ENCODE measurements around the gene TDRD3.

The TDRD3 gene

GRCh38 chr13:60519496-60519895 lies 122.5 kb downstream of the TDRD3 start:
- H3K14ac ChIP-seq (ENCODE audit: low read length) = no peak overlapping the region
- H3K36me3 ChIP-seq (replicated peaks in 1 of 2; ENCODE audit: control insufficient read depth in 2 of 2, insufficient read depth in 2 of 2, low read length in 2 of 2) = peaks cover 2 to 8% of the 10 kb centered on the region in 2 donors
- H2BK5ac ChIP-seq (ENCODE audit: low read length) = no peak overlapping the region
- peaks cover 0 to under 1% of the 10 kb centered on the region in 2 donors for H3K9me3 ChIP-seq (replicated peaks in 1 of 2; ENCODE audit: control insufficient read depth in 2 of 2, insufficient read depth in 1 of 2, low read depth in 1 of 2, low read length in 2 of 2)
- no peak overlapping the region for H3K4me2 ChIP-seq (ENCODE audit: insufficient read depth, low read length, poor library complexity, severe bottlenecking)
- H2AFZ ChIP-seq (ENCODE audit: low read length) = no peak overlapping the region
- no peak overlapping the region for H4K8ac ChIP-seq (ENCODE audit: low read depth, low read length)
- no peak overlapping the region for H3K9ac ChIP-seq (ENCODE audit: low read depth, low read length, poor library complexity)
- no peak overlapping the region for H3K4me3 ChIP-seq (ENCODE audit: low read length in 2 of 2)
- H2BK120ac ChIP-seq (ENCODE audit: low read depth, low read length) = no peak overlapping the region
- H2AK5ac ChIP-seq (ENCODE audit: low read depth, low read length) = no peak overlapping the region
- DNase-seq (ENCODE audit: low spot score) = no peak
- H3K27me3 ChIP-seq (ENCODE audit: control insufficient read depth in 3 of 3, insufficient read depth in 3 of 3, low read depth in 1 of 3, low read length in 3 of 3) = no peaks in the 10 kb centered on the region
- H4K91ac ChIP-seq (ENCODE audit: low read depth, low read length, poor library complexity) = no peak overlapping the region
- no peak overlapping the region for H2BK12ac ChIP-seq (ENCODE audit: low read length)
- H3K27ac ChIP-seq (replicated peaks; ENCODE audit: low read length) = no peak overlapping the region
- no peak overlapping the region for H3K23ac ChIP-seq (ENCODE audit: low read depth, low read length, poor library complexity)
- H3K18ac ChIP-seq (ENCODE audit: low read length) = no peak overlapping the region
- no peaks in the 10 kb centered on the region for H3K79me1 ChIP-seq (ENCODE audit: low read depth, low read length)
- no peaks in the 10 kb centered on the region for H3K4me1 ChIP-seq (ENCODE audit: control insufficient read depth in 2 of 2, insufficient read depth in 1 of 2, low read depth in 1 of 2, low read length in 2 of 2)
- no peak overlapping the region for H2BK15ac ChIP-seq (ENCODE audit: low read length)
- H3K4ac ChIP-seq (ENCODE audit: low read length) = no peak overlapping the region

DNA sequence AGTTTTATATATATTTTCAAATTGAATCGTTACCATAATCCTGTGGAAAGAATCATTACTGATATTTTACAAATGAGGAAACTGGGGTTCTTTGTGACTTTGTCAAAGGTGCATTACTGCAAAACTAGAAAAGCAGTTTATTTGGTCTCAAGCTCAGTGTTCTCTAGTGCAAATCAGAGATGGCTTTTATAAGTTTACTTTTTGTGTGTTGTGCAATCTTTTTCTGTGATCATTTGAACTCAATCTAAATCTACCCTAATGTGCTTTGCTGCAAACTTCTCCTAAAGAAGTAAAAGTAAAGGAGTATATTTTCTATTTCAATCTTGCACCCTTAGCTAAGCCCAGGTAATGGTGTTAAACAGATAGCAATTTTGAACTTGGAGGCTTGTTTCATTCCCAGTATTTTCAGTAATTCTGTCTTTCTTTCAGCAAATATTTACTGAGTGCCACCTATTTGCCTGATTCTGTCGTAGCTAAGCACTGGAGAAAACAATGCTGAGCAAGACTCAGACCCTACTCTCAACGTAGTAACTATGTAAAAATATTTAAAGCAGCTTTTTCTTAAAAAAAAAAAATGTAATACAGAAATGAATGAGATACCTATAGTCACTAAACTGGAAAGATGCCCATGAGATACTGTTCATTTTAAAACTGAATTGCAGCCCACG lies 124.0 kb downstream of the TDRD3 start:
- Histone ChIP-seq H3K9me3 (replicated peaks in 1 of 2; ENCODE audit: control insufficient read depth in 2 of 2, insufficient read depth in 1 of 2, low read depth in 1 of 2, low read length in 2 of 2) (no peaks in the 10 kb centered on the region), H3K23ac (ENCODE audit: low read depth, low read length, poor library complexity) (no peak overlapping the region), H3K4ac (ENCODE audit: low read length) (no peak overlapping the region), H3K14ac (ENCODE audit: low read length) (no peak overlapping the region), H3K4me1 (ENCODE audit: control insufficient read depth in 2 of 2, insufficient read depth in 1 of 2, low read depth in 1 of 2, low read length in 2 of 2) (no peaks in the 10 kb centered on the region), H3K18ac (ENCODE audit: low read length) (no peak overlapping the region), H3K4me2 (ENCODE audit: insufficient read depth, low read length, poor library complexity, severe bottlenecking) (no peak overlapping the region), H3K79me1 (ENCODE audit: low read depth, low read length) (no peaks in the 10 kb centered on the region), H2BK5ac (ENCODE audit: low read length) (no peak overlapping the region), H2BK12ac (ENCODE audit: low read length) (no peak overlapping the region), H3K4me3 (ENCODE audit: low read length in 2 of 2) (no peak overlapping the region), H3K27me3 (ENCODE audit: control insufficient read depth in 3 of 3, insufficient read depth in 3 of 3, low read depth in 1 of 3, low read length in 3 of 3) (no peaks in the 10 kb centered on the region), H3K27ac (replicated peaks; ENCODE audit: low read length) (no peak overlapping the region), H2BK120ac (ENCODE audit: low read depth, low read length) (no peak overlapping the region), H2AFZ (ENCODE audit: low read length) (no peak overlapping the region), H2AK5ac (ENCODE audit: low read depth, low read length) (no peak overlapping the region), H3K36me3 (replicated peaks in 1 of 2; ENCODE audit: control insufficient read depth in 2 of 2, insufficient read depth in 2 of 2, low read length in 2 of 2) (peaks cover 2 to 8% of the 10 kb centered on the region in 2 donors), H4K8ac (ENCODE audit: low read depth, low read length) (no peak overlapping the region), H3K9ac (ENCODE audit: low read depth, low read length, poor library complexity) (no peak overlapping the region), H4K91ac (ENCODE audit: low read depth, low read length, poor library complexity) (no peak overlapping the region), H2BK15ac (ENCODE audit: low read length) (no peak overlapping the region)
- no peak for DNase-seq (ENCODE audit: low spot score)
- WGBS, 2 donors (ENCODE audit: extremely low coverage in 2 of 2, insufficient read length in 2 of 2, insufficient replicate concordance in 1 of 2) = no CpG with 5 or more reads among the region's 4 CpGs

DNA sequence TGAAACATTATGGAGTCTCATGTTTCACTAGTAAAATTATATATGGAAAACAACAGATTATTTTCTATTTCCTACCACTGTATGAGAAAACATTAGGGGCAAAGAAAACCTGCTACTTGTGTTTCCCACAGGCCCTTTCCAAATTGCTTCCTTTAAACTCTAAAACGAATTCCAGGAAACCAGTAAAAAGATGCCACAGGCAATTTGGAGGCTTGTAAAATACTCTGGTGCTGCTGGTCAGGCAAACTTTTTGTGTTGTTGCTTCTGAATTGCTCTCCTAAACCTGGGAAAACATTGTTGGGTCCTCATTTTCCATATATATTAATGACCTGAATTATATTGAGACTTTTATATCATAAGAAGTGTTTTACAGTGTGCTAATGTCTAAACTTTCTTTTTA lies 141.5 kb downstream of the TDRD3 start:
- Histone ChIP-seq H4K8ac (ENCODE audit: low read depth, low read length) (no peak overlapping the region), H3K27me3 (ENCODE audit: control insufficient read depth in 3 of 3, insufficient read depth in 3 of 3, low read depth in 1 of 3, low read length in 3 of 3) (no peaks in the 10 kb centered on the region), H3K79me1 (ENCODE audit: low read depth, low read length) (no peaks in the 10 kb centered on the region), H3K27ac (replicated peaks; ENCODE audit: low read length) (no peak overlapping the region), H3K14ac (ENCODE audit: low read length) (no peak overlapping the region), H2BK12ac (ENCODE audit: low read length) (no peak overlapping the region), H2BK15ac (ENCODE audit: low read length) (no peak overlapping the region), H3K18ac (ENCODE audit: low read length) (no peak overlapping the region), H3K4ac (ENCODE audit: low read length) (no peak overlapping the region), H2BK120ac (ENCODE audit: low read depth, low read length) (no peak overlapping the region), H3K9me3 (replicated peaks in 1 of 2; ENCODE audit: control insufficient read depth in 2 of 2, insufficient read depth in 1 of 2, low read depth in 1 of 2, low read length in 2 of 2) (no peaks in the 10 kb centered on the region), H3K23ac (ENCODE audit: low read depth, low read length, poor library complexity) (no peak overlapping the region), H2AFZ (ENCODE audit: low read length) (no peak overlapping the region), H4K91ac (ENCODE audit: low read depth, low read length, poor library complexity) (no peak overlapping the region), H3K4me3 (ENCODE audit: low read length in 2 of 2) (no peak overlapping the region), H3K36me3 (replicated peaks in 1 of 2; ENCODE audit: control insufficient read depth in 2 of 2, insufficient read depth in 2 of 2, low read length in 2 of 2) (no peaks in the 10 kb centered on the region), H3K4me2 (ENCODE audit: insufficient read depth, low read length, poor library complexity, severe bottlenecking) (no peak overlapping the region), H2BK5ac (ENCODE audit: low read length) (no peak overlapping the region), H2AK5ac (ENCODE audit: low read depth, low read length) (no peak overlapping the region), H3K9ac (ENCODE audit: low read depth, low read length, poor library complexity) (no peak overlapping the region), H3K4me1 (ENCODE audit: control insufficient read depth in 2 of 2, insufficient read depth in 1 of 2, low read depth in 1 of 2, low read length in 2 of 2) (no peaks in the 10 kb centered on the region)
- WGBS, 2 donors (ENCODE audit: extremely low coverage in 2 of 2, insufficient read length in 2 of 2, insufficient replicate concordance in 1 of 2) = no CpG with 5 or more reads among the region's 1 CpG
- no peak for DNase-seq (ENCODE audit: low spot score)

DNA sequence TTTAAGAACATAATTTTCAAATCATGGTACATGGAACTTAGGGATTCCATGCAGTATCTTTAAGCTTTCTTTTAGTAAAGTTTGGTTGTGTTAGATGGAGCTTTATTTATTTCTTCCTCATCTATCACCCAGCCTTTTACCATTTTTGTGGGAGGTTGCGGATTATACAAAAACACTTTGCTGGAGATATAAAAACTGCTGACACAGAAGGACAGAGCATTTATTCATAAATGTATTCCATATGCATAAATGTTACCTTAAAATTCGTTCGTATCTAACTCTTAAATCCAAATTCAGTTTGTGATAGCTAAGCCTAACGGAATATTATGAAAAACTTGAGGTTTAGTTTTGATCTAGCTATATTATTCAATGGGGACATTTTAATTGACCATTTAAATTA lies 143.3 kb downstream of the TDRD3 start:
- H2AK5ac ChIP-seq (ENCODE audit: low read depth, low read length) = no peak overlapping the region
- no peak overlapping the region for H3K18ac ChIP-seq (ENCODE audit: low read length)
- H3K9ac ChIP-seq (ENCODE audit: low read depth, low read length, poor library complexity) = no peak overlapping the region
- no peak overlapping the region for H2BK120ac ChIP-seq (ENCODE audit: low read depth, low read length)
- WGBS, 2 donors (ENCODE audit: extremely low coverage in 2 of 2, insufficient read length in 2 of 2, insufficient replicate concordance in 1 of 2) = no CpG with 5 or more reads among the region's 4 CpGs
- H3K27ac ChIP-seq (replicated peaks; ENCODE audit: low read length) = no peak overlapping the region
- H4K8ac ChIP-seq (ENCODE audit: low read depth, low read length) = no peak overlapping the region
- H3K23ac ChIP-seq (ENCODE audit: low read depth, low read length, poor library complexity) = no peak overlapping the region
- H2BK12ac ChIP-seq (ENCODE audit: low read length) = no peak overlapping the region
- H2BK5ac ChIP-seq (ENCODE audit: low read length) = no peak overlapping the region
- H3K27me3 ChIP-seq (ENCODE audit: control insufficient read depth in 3 of 3, insufficient read depth in 3 of 3, low read depth in 1 of 3, low read length in 3 of 3) = no peaks in the 10 kb centered on the region
- no peak overlapping the region for H3K4ac ChIP-seq (ENCODE audit: low read length)
- H2AFZ ChIP-seq (ENCODE audit: low read length) = no peak overlapping the region
- H3K36me3 ChIP-seq (replicated peaks in 1 of 2; ENCODE audit: control insufficient read depth in 2 of 2, insufficient read depth in 2 of 2, low read length in 2 of 2) = no peaks in the 10 kb centered on the region
- H3K4me3 ChIP-seq (ENCODE audit: low read length in 2 of 2) = no peak overlapping the region
- DNase-seq (ENCODE audit: low spot score) = no peak
- no peak overlapping the region for H3K14ac ChIP-seq (ENCODE audit: low read length)
- no peak overlapping the region for H3K4me2 ChIP-seq (ENCODE audit: insufficient read depth, low read length, poor library complexity, severe bottlenecking)
- no peaks in the 10 kb centered on the region for H3K4me1 ChIP-seq (ENCODE audit: control insufficient read depth in 2 of 2, insufficient read depth in 1 of 2, low read depth in 1 of 2, low read length in 2 of 2)
- H3K9me3 ChIP-seq (replicated peaks in 1 of 2; ENCODE audit: control insufficient read depth in 2 of 2, insufficient read depth in 1 of 2, low read depth in 1 of 2, low read length in 2 of 2) = no peaks in the 10 kb centered on the region
- no peak overlapping the region for H2BK15ac ChIP-seq (ENCODE audit: low read length)
- H3K79me1 ChIP-seq (ENCODE audit: low read depth, low read length) = no peaks in the 10 kb centered on the region
- H4K91ac ChIP-seq (ENCODE audit: low read depth, low read length, poor library complexity) = no peak overlapping the region
